ENCODE results near the gene HEMK1. TPM values are rescaled to one million over a fixed set of nuclear protein-coding genes. Genes with fewer than 3 reads are reported as not detected.

HEMK1 gene, protein sequence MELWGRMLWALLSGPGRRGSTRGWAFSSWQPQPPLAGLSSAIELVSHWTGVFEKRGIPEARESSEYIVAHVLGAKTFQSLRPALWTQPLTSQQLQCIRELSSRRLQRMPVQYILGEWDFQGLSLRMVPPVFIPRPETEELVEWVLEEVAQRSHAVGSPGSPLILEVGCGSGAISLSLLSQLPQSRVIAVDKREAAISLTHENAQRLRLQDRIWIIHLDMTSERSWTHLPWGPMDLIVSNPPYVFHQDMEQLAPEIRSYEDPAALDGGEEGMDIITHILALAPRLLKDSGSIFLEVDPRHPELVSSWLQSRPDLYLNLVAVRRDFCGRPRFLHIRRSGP
- total RNA-seq (20.7 TPM), polyA plus RNA-seq (43.4 TPM)
- long read RNA-seq, donor 1, full-length matches to known transcripts: 1 of 1 reads
- long read RNA-seq, donor 1, partial matches to known transcripts: 0 of 1 reads
- long read RNA-seq, donor 1, other reads (novel, unspliced or antisense): 0 of 1 reads
- long read RNA-seq, donor 2, full-length matches to known transcripts: 11 of 11 reads
- long read RNA-seq, donor 2, partial matches to known transcripts: 0 of 11 reads
- long read RNA-seq, donor 2, other reads (novel, unspliced or antisense): 0 of 11 reads
- long read RNA-seq, donor 3, full-length matches to known transcripts: 6 of 6 reads
- long read RNA-seq, donor 3, partial matches to known transcripts: 0 of 6 reads
- long read RNA-seq, donor 3, other reads (novel, unspliced or antisense): 0 of 6 reads
- long read RNA-seq, donor 4, full-length matches to known transcripts: 2 of 2 reads
- long read RNA-seq, donor 4, partial matches to known transcripts: 0 of 2 reads
- long read RNA-seq, donor 4, other reads (novel, unspliced or antisense): 0 of 2 reads
- long read RNA-seq, donor 5, full-length matches to known transcripts: 12 of 12 reads
- long read RNA-seq, donor 5, partial matches to known transcripts: 0 of 12 reads
- long read RNA-seq, donor 5, other reads (novel, unspliced or antisense): 0 of 12 reads
- long read RNA-seq, donor 6, full-length matches to known transcripts: 3 of 3 reads
- long read RNA-seq, donor 6, partial matches to known transcripts: 0 of 3 reads
- long read RNA-seq, donor 6, other reads (novel, unspliced or antisense): 0 of 3 reads
- long read RNA-seq, donor 7, full-length matches to known transcripts: 4 of 4 reads
- long read RNA-seq, donor 7, partial matches to known transcripts: 0 of 4 reads
- long read RNA-seq, donor 7, other reads (novel, unspliced or antisense): 0 of 4 reads
- long read RNA-seq, donor 8, full-length matches to known transcripts: 1 of 1 reads
- long read RNA-seq, donor 8, partial matches to known transcripts: 0 of 1 reads
- long read RNA-seq, donor 8, other reads (novel, unspliced or antisense): 0 of 1 reads
- long read RNA-seq, donor 9, full-length matches to known transcripts: 3 of 3 reads
- long read RNA-seq, donor 9, partial matches to known transcripts: 0 of 3 reads
- long read RNA-seq, donor 9, other reads (novel, unspliced or antisense): 0 of 3 reads
- long read RNA-seq, donor 10, full-length matches to known transcripts: 2 of 2 reads
- long read RNA-seq, donor 10, partial matches to known transcripts: 0 of 2 reads
- long read RNA-seq, donor 10, other reads (novel, unspliced or antisense): 0 of 2 reads

- Histone ChIP-seq H3K4me1 (ENCODE audit: control insufficient read depth in 2 of 2, insufficient read depth in 2 of 2, low read length in 2 of 2) (peaks cover 16 to 65% of the 10 kb centered on the region in 2 donors), H3K9me3 (ENCODE audit: control insufficient read depth in 2 of 2, insufficient read depth in 1 of 2, low read length in 1 of 2) (no peaks in the 10 kb centered on the region), H3K27me3 (ENCODE audit: control insufficient read depth in 2 of 2, insufficient read depth in 1 of 2, low read length in 1 of 2) (peaks cover 0 to 18% of the 10 kb centered on the region in 2 donors), H3K4me3 (ENCODE audit: low read length in 2 of 2) (peak within 1 kb of the TSS; percentile 85 to 91), H3K36me3 (ENCODE audit: control insufficient read depth in 2 of 2, insufficient read depth in 2 of 2, low read length in 1 of 2) (peaks cover 9 to 14% of the 10 kb centered on the region in 2 donors), H3K27ac (ENCODE audit: low read depth in 1 of 2, low read length in 1 of 2) (peak within 1 kb of the TSS; percentile 92 to 94)
- DNase-seq (ENCODE audit: low read depth in 6 of 9, low spot score in 9 of 9): peak; percentile 84 to 97 (median 92)
- WGBS: under 1% methylated on average over 55 of the region's 55 CpGs
These were observed at the start of gene HEMK1 for GRCh38 chr3:50568947-50569749. HEMK1 (plus strand) TSS chr3:50569522; CDS start chr3:50571105, 1,583 bp downstream.

GRCh38 chr3:50520849-50521248 is 48.5 kb upstream of the HEMK1 start:
- Histone ChIP-seq H3K9me3 (ENCODE audit: control insufficient read depth in 2 of 2, insufficient read depth in 1 of 2, low read length in 1 of 2) (no peaks in the 10 kb centered on the region), H3K36me3 (ENCODE audit: control insufficient read depth in 2 of 2, insufficient read depth in 2 of 2, low read length in 1 of 2) (no peaks in the 10 kb centered on the region), H3K4me1 (ENCODE audit: control insufficient read depth in 2 of 2, insufficient read depth in 2 of 2, low read length in 2 of 2) (peaks cover 0 to 3% of the 10 kb centered on the region in 2 donors), H3K27me3 (ENCODE audit: control insufficient read depth in 2 of 2, insufficient read depth in 1 of 2, low read length in 1 of 2) (peaks cover 0 to 51% of the 10 kb centered on the region in 2 donors), H3K4me3 (ENCODE audit: low read length in 2 of 2) (no peak overlapping the region), H3K27ac (ENCODE audit: low read depth in 1 of 2, low read length in 1 of 2) (no peak overlapping the region)
- no peak for DNase-seq (ENCODE audit: low read depth in 6 of 9, low spot score in 9 of 9)
- 81% methylated on average over 3 of the region's 3 CpGs for WGBS

GRCh38 chr3:50521572-50521971 is 47.8 kb upstream of the HEMK1 start:
- Histone ChIP-seq H3K4me1 (ENCODE audit: control insufficient read depth in 2 of 2, insufficient read depth in 2 of 2, low read length in 2 of 2) (no peaks in the 10 kb centered on the region), H3K27ac (ENCODE audit: low read depth in 1 of 2, low read length in 1 of 2) (no peak overlapping the region), H3K36me3 (ENCODE audit: control insufficient read depth in 2 of 2, insufficient read depth in 2 of 2, low read length in 1 of 2) (no peaks in the 10 kb centered on the region), H3K27me3 (ENCODE audit: control insufficient read depth in 2 of 2, insufficient read depth in 1 of 2, low read length in 1 of 2) (peaks cover 0 to 50% of the 10 kb centered on the region in 2 donors), H3K4me3 (ENCODE audit: low read length in 2 of 2) (no peak overlapping the region), H3K9me3 (ENCODE audit: control insufficient read depth in 2 of 2, insufficient read depth in 1 of 2, low read length in 1 of 2) (no peaks in the 10 kb centered on the region)
- DNase-seq (ENCODE audit: low read depth in 6 of 9, low spot score in 9 of 9): no peak
- WGBS: 94% methylated on average over 5 of the region's 5 CpGs

GRCh38 chr3:50523279-50523811 is 46.0 kb upstream of the HEMK1 start:
- 91% methylated on average over 9 of the region's 9 CpGs for WGBS
- no peak for DNase-seq (ENCODE audit: low read depth in 6 of 9, low spot score in 9 of 9)
- peaks cover 0 to 50% of the 10 kb centered on the region in 2 donors for H3K27me3 ChIP-seq (ENCODE audit: control insufficient read depth in 2 of 2, insufficient read depth in 1 of 2, low read length in 1 of 2)
- H3K4me1 ChIP-seq (ENCODE audit: control insufficient read depth in 2 of 2, insufficient read depth in 2 of 2, low read length in 2 of 2): no peaks in the 10 kb centered on the region
- no peaks in the 10 kb centered on the region for H3K9me3 ChIP-seq (ENCODE audit: control insufficient read depth in 2 of 2, insufficient read depth in 1 of 2, low read length in 1 of 2)
- H3K4me3 ChIP-seq (ENCODE audit: low read length in 2 of 2): no peak overlapping the region
- no peak overlapping the region for H3K27ac ChIP-seq (ENCODE audit: low read depth in 1 of 2, low read length in 1 of 2)
- H3K36me3 ChIP-seq (ENCODE audit: control insufficient read depth in 2 of 2, insufficient read depth in 2 of 2, low read length in 1 of 2): no peaks in the 10 kb centered on the region

DNA sequence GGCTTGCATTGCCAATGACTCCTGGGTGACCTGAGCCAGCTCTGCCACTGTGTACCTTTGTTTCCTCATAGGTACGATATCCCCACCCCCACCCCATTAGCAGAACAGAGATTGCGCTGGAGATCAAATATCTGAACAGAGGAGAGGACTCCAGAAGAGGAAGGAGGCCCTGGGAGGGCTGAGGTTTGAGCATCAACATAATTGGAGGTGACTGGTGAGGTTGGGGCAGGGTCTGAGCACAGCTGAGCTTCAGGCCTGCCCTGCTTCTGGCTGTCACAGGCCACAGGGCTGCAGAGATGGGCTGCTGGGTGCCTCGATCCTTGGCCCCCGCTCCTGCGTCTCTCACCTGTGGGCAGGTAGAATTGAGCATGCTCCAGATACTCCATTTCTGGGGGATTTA is 44.6 kb upstream of the HEMK1 start:
- no peaks in the 10 kb centered on the region for H3K9me3 ChIP-seq (ENCODE audit: control insufficient read depth in 2 of 2, insufficient read depth in 1 of 2, low read length in 1 of 2)
- no peak overlapping the region for H3K27ac ChIP-seq (ENCODE audit: low read depth in 1 of 2, low read length in 1 of 2)
- no peaks in the 10 kb centered on the region for H3K36me3 ChIP-seq (ENCODE audit: control insufficient read depth in 2 of 2, insufficient read depth in 2 of 2, low read length in 1 of 2)
- H3K4me1 ChIP-seq (ENCODE audit: control insufficient read depth in 2 of 2, insufficient read depth in 2 of 2, low read length in 2 of 2): no peaks in the 10 kb centered on the region
- H3K27me3 ChIP-seq (ENCODE audit: control insufficient read depth in 2 of 2, insufficient read depth in 1 of 2, low read length in 1 of 2): peaks cover 0 to 59% of the 10 kb centered on the region in 2 donors
- 93% methylated on average over 5 of the region's 5 CpGs for WGBS
- H3K4me3 ChIP-seq (ENCODE audit: low read length in 2 of 2): no peak overlapping the region
- no peak for DNase-seq (ENCODE audit: low read depth in 6 of 9, low spot score in 9 of 9)

GRCh38 chr3:50525191-50525910 is 44.0 kb upstream of the HEMK1 start:
- no peaks in the 10 kb centered on the region for H3K9me3 ChIP-seq (ENCODE audit: control insufficient read depth in 2 of 2, insufficient read depth in 1 of 2, low read length in 1 of 2)
- peaks cover under 1 to 65% of the 10 kb centered on the region in 2 donors for H3K27me3 ChIP-seq (ENCODE audit: control insufficient read depth in 2 of 2, insufficient read depth in 1 of 2, low read length in 1 of 2)
- WGBS: 87% methylated on average over 9 of the region's 9 CpGs
- no peak for DNase-seq (ENCODE audit: low read depth in 6 of 9, low spot score in 9 of 9)
- H3K36me3 ChIP-seq (ENCODE audit: control insufficient read depth in 2 of 2, insufficient read depth in 2 of 2, low read length in 1 of 2): no peaks in the 10 kb centered on the region
- no peaks in the 10 kb centered on the region for H3K4me1 ChIP-seq (ENCODE audit: control insufficient read depth in 2 of 2, insufficient read depth in 2 of 2, low read length in 2 of 2)
- H3K4me3 ChIP-seq (ENCODE audit: low read length in 2 of 2): no peak overlapping the region
- no peak overlapping the region for H3K27ac ChIP-seq (ENCODE audit: low read depth in 1 of 2, low read length in 1 of 2)

DNA sequence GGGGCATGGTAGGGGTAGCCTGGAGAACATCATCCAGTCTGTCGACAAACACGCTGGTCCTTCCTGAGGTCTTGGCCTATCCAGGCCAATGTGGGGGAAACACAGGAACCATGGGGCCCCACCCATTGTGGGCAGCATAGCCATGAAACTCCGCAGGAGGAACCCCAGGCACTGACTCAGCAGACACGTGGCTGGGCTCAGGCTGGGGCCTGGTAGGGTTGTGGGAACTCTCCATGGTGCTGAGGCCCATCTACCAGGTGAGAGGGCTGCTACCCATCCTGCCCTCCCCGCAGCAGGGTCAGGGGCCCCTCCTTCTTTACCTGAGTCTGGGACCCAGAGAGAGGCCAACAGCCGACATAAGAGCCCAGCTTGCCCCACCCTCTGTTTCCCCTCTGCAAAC is 43.3 kb upstream of the HEMK1 start:
- peak in 8 of 9 donors; percentile 26 to 66 (median 42) for DNase-seq (ENCODE audit: low read depth in 6 of 9, low spot score in 9 of 9)
- no peaks in the 10 kb centered on the region for H3K9me3 ChIP-seq (ENCODE audit: control insufficient read depth in 2 of 2, insufficient read depth in 1 of 2, low read length in 1 of 2)
- H3K4me1 ChIP-seq (ENCODE audit: control insufficient read depth in 2 of 2, insufficient read depth in 2 of 2, low read length in 2 of 2): no peaks in the 10 kb centered on the region
- H3K36me3 ChIP-seq (ENCODE audit: control insufficient read depth in 2 of 2, insufficient read depth in 2 of 2, low read length in 1 of 2): no peaks in the 10 kb centered on the region
- WGBS: 14% methylated on average over 6 of the region's 6 CpGs
- H3K27me3 ChIP-seq (ENCODE audit: control insufficient read depth in 2 of 2, insufficient read depth in 1 of 2, low read length in 1 of 2): peaks cover 7 to 67% of the 10 kb centered on the region in 2 donors
- no peak overlapping the region for H3K27ac ChIP-seq (ENCODE audit: low read depth in 1 of 2, low read length in 1 of 2)
- no peak overlapping the region for H3K4me3 ChIP-seq (ENCODE audit: low read length in 2 of 2)
